Uterus (tissue), 4 donors: ENCODE measurements around the gene MEMO1. TPM values are rescaled to one million over a fixed set of nuclear protein-coding genes. Genes with fewer than 3 reads are reported as not detected.

Experiments
- DNase-seq, 2 donors: peaks; one replicate each; pipeline ENCODE4 v3.0.0-alpha.2; 2019 to 2020
- H3K27ac ChIP-seq, 2 donors: fragments of 200-600 bp; sonication (generic); 1 replicate in 1 of 2; 2 replicates in 1 of 2; pipeline ENCODE4 v1.5.1; 2016 to 2018
- H3K27me3 ChIP-seq, 2 donors: fragments of 200-600 bp; sonication (generic); one replicate each; pipeline ENCODE4 v1.5.1; 2018 to 2019; ENCODE audit warnings: control low read depth in 1 of 2
- H3K36me3 ChIP-seq, 2 donors: fragments of 200-600 bp; sonication (generic); one replicate each; pipeline ENCODE4 v1.5.1; 2019; ENCODE audit warnings: control low read depth in 1 of 2
- H3K4me1 ChIP-seq, 2 donors: fragments of 200-600 bp; sonication (generic); one replicate each; pipeline ENCODE4 v1.5.1; 2018 to 2019; ENCODE audit warnings: control low read depth in 1 of 2
- H3K4me3 ChIP-seq, 2 donors: fragments of 200-600 bp; sonication (generic); 1 replicate in 1 of 2; 2 replicates in 1 of 2; pipeline ENCODE4 v1.5.1; 2018 to 2019; ENCODE audit warnings: mild to moderate bottlenecking in 1 of 2
- H3K9me3 ChIP-seq, 2 donors: fragments of 200-600 bp; sonication (generic); one replicate each; pipeline ENCODE4 v1.5.1; 2019; ENCODE audit warnings: control low read depth in 1 of 2
- POLR2A ChIP-seq, 2 donors: fragments of 450-650 bp; IDR thresholded peaks; one replicate each; pipeline ENCODE4 v1.6.1; 2016; ENCODE audit warnings: antibody characterized with exemption in 2 of 2, mild to moderate bottlenecking in 1 of 2, moderate library complexity in 1 of 2
- intact Hi-C: fragments of 100-400 bp; cut with DNase I; formaldehyde crosslinking; loops from one replicate; pipeline ENCODE4 v1.15.1; 2023; ENCODE audit warnings: low total_unique reads
- total RNA-seq, 4 donors: library from RNA; depleted of rRNA in 3 of 4; stranded (reverse); fragments of >200 nt in 3 of 4; gene quantifications; one replicate each; pipeline versions ENCODE4 v1.1.0 to v1.2.4, GENCODE V29; 2014 to 2023
- TF ChIP-seq, protein P1 (sequence below), 4 experiments: fragments of 200-600 bp in 2 of 4; fragments of 450-650 bp in 2 of 4; sonication (generic) in 2 of 4; IDR thresholded peaks; one replicate each; pipeline ENCODE4 v1.5.1; 2016 to 2019; ENCODE audit warnings: antibody characterized with exemption in 4 of 4, mild to moderate bottlenecking in 2 of 4, moderate library complexity in 1 of 4
- donor health status: DM: yes; HTN: yes; CAD: no.

The MEMO1 gene
- total RNA-seq, 4 donors from 2014 or later: 7.9 to 51.1 (median 23.3) TPM

DNA sequence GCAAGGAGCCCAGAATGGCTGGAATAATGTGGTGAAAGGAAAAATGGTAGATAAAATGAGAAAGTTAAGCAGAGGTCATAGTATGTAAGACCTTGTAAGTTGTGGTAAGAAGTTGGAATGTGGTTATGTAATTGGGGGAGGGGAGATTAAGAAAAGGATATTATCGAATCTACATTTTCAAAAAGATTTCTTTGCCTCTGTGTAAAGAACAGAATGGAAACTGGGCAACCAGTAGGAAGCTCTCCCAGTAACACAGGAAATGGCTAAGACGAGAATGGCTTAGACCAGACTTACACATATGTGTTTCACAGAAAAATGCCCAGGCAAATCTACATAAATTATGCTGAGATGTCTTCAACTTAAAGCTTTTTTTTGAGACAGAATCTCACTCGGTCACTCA lies 13.2 kb downstream of the MEMO1 start:
- intact Hi-C loops: no loop called here
- TF ChIP-seq, protein P1, sequence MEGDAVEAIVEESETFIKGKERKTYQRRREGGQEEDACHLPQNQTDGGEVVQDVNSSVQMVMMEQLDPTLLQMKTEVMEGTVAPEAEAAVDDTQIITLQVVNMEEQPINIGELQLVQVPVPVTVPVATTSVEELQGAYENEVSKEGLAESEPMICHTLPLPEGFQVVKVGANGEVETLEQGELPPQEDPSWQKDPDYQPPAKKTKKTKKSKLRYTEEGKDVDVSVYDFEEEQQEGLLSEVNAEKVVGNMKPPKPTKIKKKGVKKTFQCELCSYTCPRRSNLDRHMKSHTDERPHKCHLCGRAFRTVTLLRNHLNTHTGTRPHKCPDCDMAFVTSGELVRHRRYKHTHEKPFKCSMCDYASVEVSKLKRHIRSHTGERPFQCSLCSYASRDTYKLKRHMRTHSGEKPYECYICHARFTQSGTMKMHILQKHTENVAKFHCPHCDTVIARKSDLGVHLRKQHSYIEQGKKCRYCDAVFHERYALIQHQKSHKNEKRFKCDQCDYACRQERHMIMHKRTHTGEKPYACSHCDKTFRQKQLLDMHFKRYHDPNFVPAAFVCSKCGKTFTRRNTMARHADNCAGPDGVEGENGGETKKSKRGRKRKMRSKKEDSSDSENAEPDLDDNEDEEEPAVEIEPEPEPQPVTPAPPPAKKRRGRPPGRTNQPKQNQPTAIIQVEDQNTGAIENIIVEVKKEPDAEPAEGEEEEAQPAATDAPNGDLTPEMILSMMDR (IDR thresholded peaks at IDR 0.05): no peak
- H3K9me3 ChIP-seq: no peaks in the 10 kb centered on the region

DNA sequence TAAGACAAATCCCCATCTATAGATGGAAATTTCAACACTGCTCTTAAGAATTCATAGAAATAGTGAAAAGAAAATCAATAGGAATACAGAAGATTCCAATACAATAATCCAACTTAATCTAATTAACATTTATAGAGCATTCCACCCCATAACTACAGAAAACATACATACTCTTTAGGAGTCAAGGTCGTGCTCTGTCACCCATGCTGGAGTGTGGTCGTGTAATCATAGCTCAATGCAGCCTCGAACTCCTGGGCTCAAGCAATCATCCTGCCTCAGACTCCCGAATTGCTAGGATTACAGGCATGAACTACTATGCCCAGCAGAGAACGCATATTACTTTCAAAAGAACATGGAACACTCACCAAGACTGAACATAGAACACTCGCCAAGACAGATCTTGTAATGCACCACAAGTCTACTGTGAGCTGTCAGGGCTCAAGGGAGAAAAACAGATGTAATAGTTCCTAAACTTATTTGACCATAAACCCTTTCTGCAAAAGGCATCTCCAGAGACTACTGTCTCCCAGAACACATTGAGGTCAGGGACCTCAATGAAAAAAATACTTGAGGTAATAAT lies 14.1 kb downstream of the MEMO1 start:
- Histone ChIP-seq H3K4me3 (no peak overlapping the region), H3K4me1 (no peaks in the 10 kb centered on the region), H3K36me3 (no peaks in the 10 kb centered on the region), H3K27me3 (no peaks in the 10 kb centered on the region), H3K27ac (no peak overlapping the region), H3K9me3 (no peaks in the 10 kb centered on the region)
- TF ChIP-seq, protein P1 (IDR thresholded peaks at IDR 0.05): no peak
- TF ChIP-seq POLR2A (IDR thresholded peaks at IDR 0.05): no peak
- intact Hi-C loops: no loop called here
- DNase-seq: no peak

More for the DNA sequence above, 13.2 kb downstream of the MEMO1 start:
- Histone ChIP-seq H3K4me1 (no peaks in the 10 kb centered on the region), H3K4me3 (no peak overlapping the region), H3K27ac (no peak overlapping the region), H3K27me3 (no peaks in the 10 kb centered on the region), H3K36me3 (no peaks in the 10 kb centered on the region)
- no peak for DNase-seq

DNA sequence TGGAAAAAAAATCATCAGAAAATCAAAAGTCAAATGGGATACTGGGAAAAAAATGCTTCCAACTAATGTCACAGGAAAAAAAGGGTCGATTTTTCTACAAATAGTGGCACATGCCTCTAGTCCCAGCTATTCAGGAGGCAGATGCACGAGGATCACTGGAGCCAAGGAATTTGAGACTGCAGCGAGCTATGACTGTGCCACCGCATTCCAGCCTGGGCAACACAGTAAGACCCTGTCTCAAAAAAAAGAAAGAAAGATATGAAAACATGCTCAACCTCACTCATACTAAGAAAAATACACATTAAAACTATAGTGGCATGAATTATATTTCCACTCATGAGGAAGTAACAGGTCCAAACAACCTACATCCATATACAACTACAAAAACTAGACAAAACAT lies 17.9 kb downstream of the MEMO1 start:
- TF ChIP-seq POLR2A (IDR thresholded peaks at IDR 0.05): no peak
- TF ChIP-seq, protein P1 (IDR thresholded peaks at IDR 0.05): no peak

DNA sequence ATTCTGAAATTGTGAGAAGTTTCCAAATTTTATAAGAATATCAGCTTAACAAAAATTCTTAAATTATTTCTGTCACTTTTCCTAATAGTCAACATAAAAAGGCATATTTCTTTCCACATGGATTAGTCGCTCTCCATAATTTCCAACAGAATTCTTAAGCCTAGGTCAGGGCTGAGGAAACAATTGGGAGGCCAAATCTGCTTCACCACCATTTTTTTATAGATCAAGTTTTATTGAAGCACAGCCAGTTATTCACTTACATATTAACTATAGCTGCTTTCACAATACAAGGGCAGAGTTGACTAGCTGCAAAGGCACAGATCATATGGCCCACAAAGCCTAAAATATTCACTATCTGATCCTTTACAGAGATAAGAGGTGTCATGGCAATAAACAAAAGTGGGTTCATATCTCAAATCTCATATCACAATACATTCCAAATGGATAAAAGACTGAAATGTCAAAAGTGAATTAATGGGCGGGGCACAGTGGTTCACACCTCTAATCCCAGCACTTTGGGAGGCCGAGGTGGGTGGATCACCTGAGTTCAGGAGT lies 18.7 kb downstream of the MEMO1 start:
- Histone ChIP-seq H3K27me3 (no peaks in the 10 kb centered on the region), H3K4me1 (no peaks in the 10 kb centered on the region), H3K4me3 (no peak overlapping the region), H3K36me3 (no peaks in the 10 kb centered on the region), H3K27ac (no peak overlapping the region), H3K9me3 (no peaks in the 10 kb centered on the region)
- TF ChIP-seq, protein P1 (IDR thresholded peaks at IDR 0.05): no peak
- TF ChIP-seq POLR2A (IDR thresholded peaks at IDR 0.05): no peak
- DNase-seq: no peak
- intact Hi-C loops: no loop called here

More for the DNA sequence above, 17.9 kb downstream of the MEMO1 start:
- Histone ChIP-seq H3K36me3 (no peaks in the 10 kb centered on the region), H3K27me3 (no peaks in the 10 kb centered on the region), H3K27ac (no peak overlapping the region), H3K4me3 (no peak overlapping the region), H3K9me3 (no peaks in the 10 kb centered on the region), H3K4me1 (no peaks in the 10 kb centered on the region)
- DNase-seq: no peak
- intact Hi-C loops: no loop called here

DNA sequence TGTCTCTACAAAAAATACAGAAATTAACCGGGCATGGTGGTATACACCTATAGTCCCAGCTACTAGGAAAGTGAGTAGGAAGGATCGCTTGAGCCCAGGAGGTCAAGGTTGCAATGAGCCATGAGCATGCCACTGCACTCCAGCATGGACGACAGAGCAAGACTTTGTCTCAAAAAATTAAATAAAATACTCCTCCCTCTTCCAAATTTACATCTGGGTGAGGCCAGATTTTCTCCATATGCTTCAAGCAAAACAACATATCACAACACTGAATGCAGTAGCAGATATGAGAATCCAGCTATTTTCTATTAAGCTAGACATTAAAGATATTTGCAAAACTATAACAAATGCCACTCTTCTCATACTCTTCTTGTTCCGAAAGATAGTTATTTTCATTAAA lies 20.9 kb downstream of the MEMO1 start:
- no peaks in the 10 kb centered on the region for H3K9me3 ChIP-seq
- no peak overlapping the region for H3K27ac ChIP-seq
- TF ChIP-seq, protein P1 (IDR thresholded peaks at IDR 0.05): no peak
- no peak for TF ChIP-seq POLR2A (IDR thresholded peaks at IDR 0.05)
- no peak overlapping the region for H3K4me3 ChIP-seq
- no peaks in the 10 kb centered on the region for H3K27me3 ChIP-seq
- no peaks in the 10 kb centered on the region for H3K36me3 ChIP-seq
- H3K4me1 ChIP-seq: no peaks in the 10 kb centered on the region
- no peak for DNase-seq
- intact Hi-C loops: no loop called here
